Sigmoid colon (tissue), 4 donors: ENCODE results near the gene BRSK2.

Source experiments
- EP300 ChIP-seq, 4 donors: sonication (generic); formaldehyde crosslinking; IDR thresholded peaks; one replicate each; pipeline ENCODE4 v1.6.1; 2017; ENCODE audit warnings: antibody characterized with exemption in 4 of 4
- POLR2A ChIP-seq, 2 donors: fragments of 450-650 bp; IDR thresholded peaks; one replicate each; pipeline ENCODE4 v1.6.1; 2016; ENCODE audit warnings: antibody characterized with exemption in 2 of 2, mild to moderate bottlenecking in 2 of 2, moderate library complexity in 2 of 2
- POLR2AphosphoS5 ChIP-seq, 4 donors: sonication (generic); formaldehyde crosslinking; IDR thresholded peaks; one replicate each; pipeline ENCODE4 v1.6.1; 2017; ENCODE audit warnings: antibody characterized with exemption in 4 of 4
- TF ChIP-seq, protein P1 (sequence below), 4 experiments: fragments of 450-650 bp in 3 of 4; fragments of 200-600 bp in 1 of 4; IDR thresholded peaks; one replicate each; pipeline ENCODE4 v1.5.1; 2016 to 2019; ENCODE audit warnings: antibody characterized with exemption in 4 of 4, mild to moderate bottlenecking in 3 of 4, moderate library complexity in 2 of 4

DNA sequence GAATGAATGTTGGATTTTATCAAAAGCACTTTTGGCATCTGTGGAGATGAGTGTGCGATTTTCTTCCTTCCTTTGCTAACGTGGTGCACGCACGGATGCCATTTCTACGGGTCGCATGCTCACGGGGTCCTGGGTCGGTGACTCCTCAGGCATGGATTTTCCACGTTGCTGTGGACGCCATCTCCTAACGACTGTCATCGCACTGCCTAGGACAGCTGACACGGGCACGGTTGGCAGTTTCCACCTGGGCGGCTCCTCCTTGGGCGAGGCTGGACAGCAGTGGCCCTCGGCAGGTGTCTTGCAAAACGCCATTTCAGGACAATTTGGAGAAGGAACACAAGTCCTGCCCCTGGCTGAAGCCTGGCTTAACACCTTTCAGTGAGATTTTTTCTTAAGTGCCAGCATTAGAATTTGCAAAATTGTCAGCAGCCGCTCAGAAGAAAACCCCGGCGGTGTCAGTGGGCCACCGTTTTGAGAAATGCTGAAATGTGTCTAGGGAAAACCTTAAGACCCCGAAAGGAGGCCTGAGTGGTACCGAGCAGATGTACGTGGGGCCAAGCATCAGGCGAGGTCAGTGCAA lies 45.6 kb upstream of the BRSK2 start:
- TF ChIP-seq, protein P1, sequence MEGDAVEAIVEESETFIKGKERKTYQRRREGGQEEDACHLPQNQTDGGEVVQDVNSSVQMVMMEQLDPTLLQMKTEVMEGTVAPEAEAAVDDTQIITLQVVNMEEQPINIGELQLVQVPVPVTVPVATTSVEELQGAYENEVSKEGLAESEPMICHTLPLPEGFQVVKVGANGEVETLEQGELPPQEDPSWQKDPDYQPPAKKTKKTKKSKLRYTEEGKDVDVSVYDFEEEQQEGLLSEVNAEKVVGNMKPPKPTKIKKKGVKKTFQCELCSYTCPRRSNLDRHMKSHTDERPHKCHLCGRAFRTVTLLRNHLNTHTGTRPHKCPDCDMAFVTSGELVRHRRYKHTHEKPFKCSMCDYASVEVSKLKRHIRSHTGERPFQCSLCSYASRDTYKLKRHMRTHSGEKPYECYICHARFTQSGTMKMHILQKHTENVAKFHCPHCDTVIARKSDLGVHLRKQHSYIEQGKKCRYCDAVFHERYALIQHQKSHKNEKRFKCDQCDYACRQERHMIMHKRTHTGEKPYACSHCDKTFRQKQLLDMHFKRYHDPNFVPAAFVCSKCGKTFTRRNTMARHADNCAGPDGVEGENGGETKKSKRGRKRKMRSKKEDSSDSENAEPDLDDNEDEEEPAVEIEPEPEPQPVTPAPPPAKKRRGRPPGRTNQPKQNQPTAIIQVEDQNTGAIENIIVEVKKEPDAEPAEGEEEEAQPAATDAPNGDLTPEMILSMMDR (IDR thresholded peaks at IDR 0.05) = no peak
- TF ChIP-seq POLR2AphosphoS5 (IDR thresholded peaks at IDR 0.05) (no peak), POLR2A (IDR thresholded peaks at IDR 0.05) (no peak), EP300 (IDR thresholded peaks at IDR 0.05) (no peak)
